Activated T-helper 1 cell treated with anti-CD3 and anti-CD28 coated beads, Interleukin-12 subunit alpha, Interleukin-12 subunit beta, Interleukin-2, Interleukin-4 antibody, amounts not matched to agents 30 ng/mL and 10 ng/mL and 1 ng/mL, durations not matched to agents 14 hours and 24 hours and 36 hours (primary cell): ENCODE data around the gene PYM1. TPM values are rescaled to one million over a fixed set of nuclear protein-coding genes. Genes with fewer than 3 reads are reported as not detected.
"Not testable (repeated sequence)": the region's sequence is repeated elsewhere in the genome, so short reads cannot be mapped to it uniquely, and the experiment has no call there.

ENCODE experiments used
- DNase-seq: peaks from one replicate; pipeline ENCODE4 v3.0.0; 2021; ENCODE audit warnings: low spot score
- H3K27ac Mint-ChIP-seq: one replicate; pipeline ENCODE4 v1.8.0; 2021; ENCODE audit warnings: mild to moderate bottlenecking, mixed read lengths
- H3K27me3 Mint-ChIP-seq: one replicate; pipeline ENCODE4 v1.8.0; 2022; ENCODE audit warnings: mild to moderate bottlenecking, moderate library complexity, mixed read lengths; ENCODE audit not compliant: insufficient read depth
- H3K36me3 Mint-ChIP-seq: one replicate; pipeline ENCODE4 v1.8.0; 2021; ENCODE audit warnings: low read depth, mixed read lengths
- H3K4me1 Mint-ChIP-seq: one replicate; pipeline ENCODE4 v1.8.0; 2021; ENCODE audit warnings: low read depth, mixed read lengths
- H3K4me3 Mint-ChIP-seq: one replicate; pipeline ENCODE4 v1.8.0; 2021; ENCODE audit warnings: mild to moderate bottlenecking, moderate library complexity, mixed read lengths
- H3K9me3 Mint-ChIP-seq: one replicate; pipeline ENCODE4 v1.8.0; 2021; ENCODE audit warnings: mixed read lengths
- intact Hi-C: fragments of 100-400 bp; cut with micrococcal nuclease; formaldehyde crosslinking; loops from one replicate; pipeline ENCODE4 v1.15.1; 2024
- total RNA-seq: library from RNA; stranded (reverse); gene quantifications from 2 replicates; pipeline ENCODE4 v1.2.3, GENCODE V29; 2022

Gene PYM1
- total RNA-seq, 1 donor from 2014 or later = 40.5 TPM

DNA sequence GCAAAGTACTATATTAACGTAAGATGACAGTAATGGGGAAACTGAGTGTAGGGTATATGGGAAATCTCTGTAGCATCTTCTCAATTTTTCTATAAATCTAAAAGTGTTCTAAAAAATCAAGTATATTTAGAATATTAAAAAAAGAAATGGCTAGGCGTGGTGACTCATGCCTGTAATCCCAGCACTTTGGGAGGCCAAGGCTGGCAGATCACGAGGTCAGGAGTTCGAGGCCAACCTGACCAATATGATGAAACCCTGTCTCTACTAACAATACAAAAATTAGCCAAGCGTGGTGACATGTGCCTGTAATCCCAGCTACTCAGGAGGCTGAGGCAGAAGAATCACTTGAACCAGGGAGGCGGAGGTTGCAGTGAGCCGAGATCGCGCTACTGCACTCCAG is 4.0 kb downstream of the PYM1 start:
- H3K27ac Mint-ChIP-seq = not testable (repeated sequence)
- peaks cover 46% of the 10 kb centered on the region for H3K4me1 Mint-ChIP-seq
- H3K36me3 Mint-ChIP-seq = peaks cover 25% of the 10 kb centered on the region

DNA sequence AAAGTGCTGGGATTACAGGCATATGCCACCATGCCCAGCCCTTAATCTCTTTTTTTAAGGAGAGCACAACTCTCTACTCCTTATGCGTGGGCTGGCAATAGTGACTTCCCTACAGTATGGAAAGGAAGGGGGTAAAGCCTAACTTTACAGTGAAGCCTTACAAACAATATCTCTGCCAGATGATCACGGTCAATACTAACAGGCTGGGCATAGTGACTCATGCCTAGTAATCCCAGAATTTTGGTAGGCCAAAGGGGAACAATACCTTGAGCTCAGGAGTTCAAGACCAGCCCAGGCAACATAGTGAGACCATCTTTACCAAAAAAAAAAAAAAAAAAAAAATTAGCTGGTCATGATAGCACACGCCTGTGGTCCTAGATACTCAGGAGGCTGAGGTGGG is 5.6 kb downstream of the PYM1 start:
- H3K4me3 Mint-ChIP-seq = no peak overlapping the region
- no peak for DNase-seq
- peaks cover 25% of the 10 kb centered on the region for H3K36me3 Mint-ChIP-seq
- H3K27ac Mint-ChIP-seq = no peak overlapping the region
- peaks cover 46% of the 10 kb centered on the region for H3K4me1 Mint-ChIP-seq
- intact Hi-C loops = no loop called here
- no peaks in the 10 kb centered on the region for H3K9me3 Mint-ChIP-seq
- H3K27me3 Mint-ChIP-seq = no peaks in the 10 kb centered on the region

More for the DNA sequence above, 4.0 kb downstream of the PYM1 start:
- intact Hi-C loops, H3K27me3 Mint-ChIP-seq, H3K4me3 Mint-ChIP-seq, H3K9me3 Mint-ChIP-seq, DNase-seq: not testable (repeated sequence)

DNA sequence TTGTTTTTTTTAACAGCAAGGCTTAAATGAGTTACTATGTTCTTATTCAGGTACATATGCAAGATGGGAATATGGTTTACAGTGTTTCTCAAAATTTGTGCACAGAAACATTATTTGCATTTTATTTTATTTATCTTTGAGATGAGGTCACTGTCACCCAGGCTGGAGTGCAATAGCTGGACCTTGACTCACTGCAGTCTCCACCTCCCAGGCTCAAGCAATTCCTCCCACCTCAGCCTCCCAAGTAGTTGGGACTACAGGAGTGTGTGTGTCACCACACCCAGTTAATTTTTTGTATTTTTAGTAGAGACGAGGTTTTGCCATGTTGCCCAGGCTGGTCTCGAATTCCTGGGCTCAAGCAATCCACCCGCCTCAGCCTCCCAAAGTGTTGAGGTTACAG is 8.7 kb downstream of the PYM1 start:
- H3K4me1 Mint-ChIP-seq = peaks cover 42% of the 10 kb centered on the region
- H3K4me3 Mint-ChIP-seq, intact Hi-C loops, H3K27me3 Mint-ChIP-seq, DNase-seq, H3K9me3 Mint-ChIP-seq, H3K27ac Mint-ChIP-seq: not testable (repeated sequence)
- peaks cover 21% of the 10 kb centered on the region for H3K36me3 Mint-ChIP-seq

DNA sequence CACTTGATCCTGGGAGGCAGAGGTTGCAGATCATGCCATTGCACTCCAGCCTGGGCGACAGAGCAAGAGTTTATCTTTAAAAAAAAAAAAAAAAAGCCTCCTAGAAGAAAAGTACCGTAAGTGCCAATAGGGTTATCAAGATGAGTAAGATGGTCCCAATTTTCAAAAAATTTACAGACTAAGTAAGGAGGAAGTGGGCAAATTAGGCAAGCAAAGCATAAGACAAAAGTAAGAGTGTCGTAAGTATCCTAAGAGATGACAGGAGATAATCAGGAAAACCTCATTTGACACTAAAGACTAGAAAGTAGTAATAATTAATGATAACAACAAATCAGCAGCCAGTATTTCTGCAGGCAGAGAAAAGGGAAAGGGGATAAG is 12.2 kb downstream of the PYM1 start:
- intact Hi-C loops = no loop called here
- no peaks in the 10 kb centered on the region for H3K27me3 Mint-ChIP-seq
- peaks cover 30% of the 10 kb centered on the region for H3K4me1 Mint-ChIP-seq
- no peak overlapping the region for H3K27ac Mint-ChIP-seq
- no peak for DNase-seq
- H3K36me3 Mint-ChIP-seq = peaks cover 24% of the 10 kb centered on the region
- H3K9me3 Mint-ChIP-seq = no peaks in the 10 kb centered on the region
- H3K4me3 Mint-ChIP-seq = no peak overlapping the region

DNA sequence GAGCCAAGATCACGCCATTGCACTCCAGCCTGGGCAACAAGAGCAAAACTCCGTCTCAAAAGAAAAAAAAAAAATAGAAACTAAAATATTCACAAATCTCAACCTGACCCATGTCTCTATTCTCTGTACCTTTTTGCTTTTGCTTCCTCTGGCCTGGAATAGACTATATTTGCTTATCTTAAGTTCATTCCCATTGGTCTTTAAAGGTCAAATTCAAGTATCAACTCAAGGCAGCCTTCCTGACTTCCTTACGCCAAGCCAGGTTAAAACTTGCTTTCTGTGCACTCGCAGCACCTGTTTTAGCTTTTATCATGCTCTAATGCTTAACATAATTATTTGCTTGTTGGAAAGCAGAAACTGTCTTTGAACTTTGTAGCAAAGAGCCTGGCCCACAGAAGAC is 14.8 kb downstream of the PYM1 start:
- Mint-ChIP-seq H3K27ac (peak overlapping the region; percentile 4), H3K4me3 (no peak overlapping the region), H3K4me1 (peaks cover 30% of the 10 kb centered on the region), H3K36me3 (peaks cover 23% of the 10 kb centered on the region), H3K27me3 (no peaks in the 10 kb centered on the region), H3K9me3 (no peaks in the 10 kb centered on the region)
- no peak for DNase-seq
- intact Hi-C loops = no loop called here

DNA sequence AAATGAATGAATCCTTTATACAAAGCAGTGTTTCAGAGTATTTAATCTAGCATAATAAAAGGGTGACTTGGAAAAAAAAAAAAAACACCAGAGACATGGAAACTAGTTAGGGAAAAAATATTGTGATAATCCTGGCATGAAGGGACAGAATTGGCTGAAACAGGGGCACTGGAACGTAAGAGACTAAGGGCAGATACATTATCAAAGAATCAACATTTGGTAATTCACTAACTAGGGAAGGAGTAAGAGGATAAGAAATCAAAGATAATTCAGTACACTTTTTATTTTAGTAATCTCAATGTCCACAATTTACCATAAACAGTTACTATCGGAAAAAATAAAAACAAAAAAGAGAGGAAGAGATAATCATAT is 18.2 kb downstream of the PYM1 start:
- intact Hi-C loops = no loop called here
- Mint-ChIP-seq H3K9me3 (no peaks in the 10 kb centered on the region), H3K4me1 (peaks cover 16% of the 10 kb centered on the region), H3K27ac (no peak overlapping the region), H3K27me3 (no peaks in the 10 kb centered on the region), H3K4me3 (no peak overlapping the region), H3K36me3 (peaks cover 17% of the 10 kb centered on the region)
- DNase-seq = no peak

DNA sequence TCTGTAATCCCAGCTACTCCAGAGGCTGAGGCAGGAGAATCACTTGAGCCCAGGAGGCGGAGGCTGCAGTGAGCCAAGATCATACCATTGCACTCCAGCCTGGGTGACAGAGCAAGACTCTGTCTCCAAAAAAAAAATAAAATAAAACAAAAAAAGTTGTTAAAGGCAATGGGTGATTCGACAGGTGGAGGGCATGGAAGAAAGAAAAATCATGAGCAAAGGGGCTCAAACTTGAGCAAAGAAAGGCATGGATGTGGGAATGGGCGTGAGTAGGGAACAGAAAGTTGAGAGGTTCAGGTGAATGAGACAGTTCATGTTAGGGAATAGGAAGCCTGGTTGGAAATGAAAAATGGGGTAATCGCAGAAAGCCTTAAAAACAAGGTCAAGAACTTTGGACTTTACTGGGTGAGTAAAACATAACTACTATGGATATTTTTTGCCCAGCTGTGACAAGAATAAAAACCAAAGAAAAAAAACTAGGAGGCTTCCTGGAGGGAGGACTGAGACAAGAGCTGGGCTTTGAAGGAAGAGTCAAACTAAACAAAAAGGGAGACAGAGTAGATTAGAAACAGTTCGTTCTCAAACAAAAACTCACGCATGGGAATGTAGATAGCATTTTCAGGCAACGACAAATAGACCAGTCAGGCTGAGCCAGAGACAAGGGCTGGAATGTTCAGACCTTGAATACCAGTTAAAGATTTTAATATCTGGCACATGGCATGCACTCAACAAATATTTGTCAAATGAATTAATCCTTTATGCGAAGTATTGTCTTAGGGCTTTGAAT is 18.8 kb downstream of the PYM1 start:
- no peak overlapping the region for H3K4me3 Mint-ChIP-seq
- intact Hi-C loops = no loop called here
- DNase-seq = no peak
- H3K36me3 Mint-ChIP-seq = peaks cover 12% of the 10 kb centered on the region
- no peak overlapping the region for H3K27ac Mint-ChIP-seq
- peaks cover 11% of the 10 kb centered on the region for H3K4me1 Mint-ChIP-seq
- no peaks in the 10 kb centered on the region for H3K27me3 Mint-ChIP-seq
- H3K9me3 Mint-ChIP-seq = no peaks in the 10 kb centered on the region

DNA sequence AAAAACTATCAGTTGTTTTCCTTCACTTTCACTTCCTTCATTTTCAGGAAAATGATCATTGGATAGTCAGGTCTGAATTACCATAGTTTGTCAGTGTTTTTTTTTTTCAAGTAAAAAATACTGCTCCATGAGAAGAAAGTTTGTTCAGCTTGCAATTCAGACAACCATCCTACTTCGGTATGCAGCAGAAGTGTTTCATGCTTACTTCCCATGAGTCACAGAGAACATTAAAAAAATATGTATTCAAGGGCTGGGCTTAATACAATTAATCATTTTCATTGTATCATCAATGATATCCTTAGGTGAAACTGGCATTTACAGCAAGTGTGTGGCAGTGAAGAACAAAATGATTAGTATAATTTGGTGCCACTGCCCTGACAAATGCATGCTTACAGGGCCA is 21.6 kb downstream of the PYM1 start:
- intact Hi-C loops = no loop called here
- Mint-ChIP-seq H3K27ac (no peak overlapping the region), H3K4me3 (no peak overlapping the region), H3K9me3 (no peaks in the 10 kb centered on the region), H3K27me3 (no peaks in the 10 kb centered on the region), H3K36me3 (peaks cover 13% of the 10 kb centered on the region), H3K4me1 (no peaks in the 10 kb centered on the region)
- no peak for DNase-seq

DNA sequence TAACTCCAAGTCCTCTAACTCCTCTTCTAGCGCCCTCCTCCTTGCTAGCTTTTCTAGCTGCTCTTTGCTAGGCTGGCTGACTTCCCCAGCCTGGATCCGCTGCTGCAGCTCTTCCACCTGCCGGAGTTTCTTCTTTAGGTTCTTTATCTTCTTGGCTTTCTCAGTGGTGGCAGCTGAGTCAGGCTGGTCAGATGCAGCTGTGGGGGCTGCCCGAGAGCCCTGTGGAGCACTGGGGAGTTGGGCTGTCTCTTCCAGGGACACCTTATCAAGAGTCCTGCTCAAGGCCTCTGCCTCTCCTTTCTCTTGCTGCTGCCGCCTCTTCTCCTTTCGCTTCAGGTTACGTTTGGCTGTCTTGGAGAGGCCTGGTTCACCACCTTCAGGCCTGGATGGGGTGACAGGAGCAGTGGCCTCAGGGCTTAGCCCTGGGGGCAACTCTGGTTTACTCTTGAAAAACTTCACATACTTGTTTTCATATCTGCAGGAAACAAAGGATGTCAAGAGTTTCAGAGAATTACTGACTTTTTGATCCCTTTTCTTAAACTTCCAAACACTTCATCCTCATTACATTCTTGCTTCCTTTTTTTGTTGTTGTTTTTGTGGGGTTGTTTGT is 25.7 kb downstream of the PYM1 start:
- H3K27ac Mint-ChIP-seq = no peak overlapping the region
- H3K36me3 Mint-ChIP-seq = peaks cover 15% of the 10 kb centered on the region
- no peak overlapping the region for H3K4me3 Mint-ChIP-seq
- no peaks in the 10 kb centered on the region for H3K9me3 Mint-ChIP-seq
- intact Hi-C loops = no loop called here
- H3K27me3 Mint-ChIP-seq = no peaks in the 10 kb centered on the region
- DNase-seq = no peak
- peaks cover 8% of the 10 kb centered on the region for H3K4me1 Mint-ChIP-seq

DNA sequence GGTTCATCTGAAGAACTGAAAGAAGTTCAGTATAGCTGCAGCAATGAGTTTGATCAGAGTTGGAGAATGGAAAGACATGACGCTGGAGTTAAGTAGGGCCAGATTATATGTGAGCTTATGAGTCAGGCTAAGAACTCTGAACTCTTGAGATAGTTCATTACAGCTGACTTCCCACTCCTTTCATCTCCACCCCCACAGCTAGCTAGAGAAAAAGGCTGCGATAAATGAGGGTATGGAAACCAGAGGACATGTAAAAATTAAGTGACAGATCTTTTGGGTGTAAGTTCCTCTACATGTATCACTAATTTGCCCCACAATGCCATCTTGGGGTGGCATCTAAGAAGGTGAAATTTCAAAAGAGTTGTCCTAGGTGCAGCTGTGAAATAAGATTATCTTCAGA is 28.6 kb downstream of the PYM1 start:
- intact Hi-C loops = loop anchor here (1.0 to 2.0 kb wide), 4 partner anchors 28 to 156 kb away; partner anchors contain the start of genes DNAJC14, GDF11 and PYM1
- H3K9me3 Mint-ChIP-seq = no peaks in the 10 kb centered on the region
- H3K4me3 Mint-ChIP-seq = no peak overlapping the region
- no peak for DNase-seq
- peaks cover 8% of the 10 kb centered on the region for H3K4me1 Mint-ChIP-seq
- H3K27me3 Mint-ChIP-seq = no peaks in the 10 kb centered on the region
- peaks cover 15% of the 10 kb centered on the region for H3K36me3 Mint-ChIP-seq
- H3K27ac Mint-ChIP-seq = peak overlapping the region; percentile 65

DNA sequence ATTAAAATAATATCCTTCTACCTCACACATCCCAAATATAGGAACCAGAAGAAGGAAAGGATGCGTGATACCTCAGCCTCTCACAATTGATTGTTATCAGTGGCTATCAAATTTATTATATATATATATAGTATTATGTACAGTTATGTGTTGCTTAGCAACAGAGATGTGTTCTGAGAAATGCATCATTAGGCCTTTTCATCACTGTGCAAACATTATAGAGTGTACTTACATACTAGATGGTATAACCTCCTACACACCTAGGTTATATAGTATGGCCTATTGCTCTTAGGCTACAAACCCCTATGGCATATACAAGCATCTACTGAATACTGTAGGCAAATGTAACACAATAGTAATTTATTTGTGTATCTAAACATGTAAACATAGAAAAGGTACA is 34.0 kb downstream of the PYM1 start:
- peaks cover 2% of the 10 kb centered on the region for H3K4me1 Mint-ChIP-seq
- H3K4me3 Mint-ChIP-seq = no peak overlapping the region
- H3K27ac Mint-ChIP-seq = no peak overlapping the region
- H3K36me3 Mint-ChIP-seq = no peaks in the 10 kb centered on the region
- no peaks in the 10 kb centered on the region for H3K9me3 Mint-ChIP-seq
- intact Hi-C loops = no loop called here
- DNase-seq = no peak
- H3K27me3 Mint-ChIP-seq = peaks cover 6% of the 10 kb centered on the region

DNA sequence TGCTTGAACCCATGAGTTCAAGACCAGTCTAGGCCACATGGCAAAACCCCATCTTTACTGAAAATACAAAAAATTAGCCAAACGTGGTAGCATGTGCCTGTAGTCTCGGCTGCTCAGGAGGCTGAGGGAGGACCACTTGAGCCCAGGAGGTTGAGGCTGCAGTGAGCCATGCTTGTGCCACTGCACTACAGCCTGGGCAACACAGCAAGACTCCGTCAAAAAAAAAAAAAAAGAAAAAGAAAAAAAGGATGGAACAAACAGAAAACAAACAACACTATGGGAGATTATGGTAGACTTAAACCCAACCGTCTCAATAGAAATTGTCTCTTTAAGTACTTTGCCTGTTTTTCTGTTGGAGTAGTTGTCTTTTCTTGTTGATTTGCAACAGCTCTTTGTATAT is 36.4 kb downstream of the PYM1 start:
- Mint-ChIP-seq H3K36me3 (no peaks in the 10 kb centered on the region), H3K4me3 (no peak overlapping the region), H3K9me3 (no peaks in the 10 kb centered on the region), H3K27me3 (peaks cover 6% of the 10 kb centered on the region), H3K4me1 (no peaks in the 10 kb centered on the region), H3K27ac (no peak overlapping the region)
- DNase-seq = no peak
- intact Hi-C loops = no loop called here

DNA sequence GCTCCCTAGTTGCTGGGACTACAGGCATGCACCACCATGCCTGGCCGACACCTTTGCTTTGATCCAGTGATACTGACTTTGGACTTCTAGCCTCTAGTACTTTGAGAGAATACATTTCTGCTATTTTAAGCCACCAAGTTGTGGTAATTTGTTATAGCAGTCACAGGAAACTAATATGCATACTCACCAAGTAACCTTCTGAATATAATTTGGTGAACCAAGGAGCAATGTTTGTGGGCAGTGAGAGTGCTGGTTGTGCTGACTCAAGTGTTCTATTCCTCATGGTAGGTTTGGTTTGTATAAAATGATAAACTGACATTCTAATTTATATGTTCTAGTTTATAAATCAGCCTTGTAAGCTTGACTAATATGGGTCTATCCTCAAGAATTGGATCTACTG is 42.6 kb downstream of the PYM1 start:
- intact Hi-C loops = no loop called here
- no peak overlapping the region for H3K27ac Mint-ChIP-seq
- H3K4me1 Mint-ChIP-seq = peaks cover 16% of the 10 kb centered on the region
- DNase-seq = no peak
- no peaks in the 10 kb centered on the region for H3K36me3 Mint-ChIP-seq
- no peaks in the 10 kb centered on the region for H3K9me3 Mint-ChIP-seq
- no peak overlapping the region for H3K4me3 Mint-ChIP-seq
- H3K27me3 Mint-ChIP-seq = peaks cover 3% of the 10 kb centered on the region
